ENCODE results near the gene PPT2.

The PPT2 gene

DNA sequence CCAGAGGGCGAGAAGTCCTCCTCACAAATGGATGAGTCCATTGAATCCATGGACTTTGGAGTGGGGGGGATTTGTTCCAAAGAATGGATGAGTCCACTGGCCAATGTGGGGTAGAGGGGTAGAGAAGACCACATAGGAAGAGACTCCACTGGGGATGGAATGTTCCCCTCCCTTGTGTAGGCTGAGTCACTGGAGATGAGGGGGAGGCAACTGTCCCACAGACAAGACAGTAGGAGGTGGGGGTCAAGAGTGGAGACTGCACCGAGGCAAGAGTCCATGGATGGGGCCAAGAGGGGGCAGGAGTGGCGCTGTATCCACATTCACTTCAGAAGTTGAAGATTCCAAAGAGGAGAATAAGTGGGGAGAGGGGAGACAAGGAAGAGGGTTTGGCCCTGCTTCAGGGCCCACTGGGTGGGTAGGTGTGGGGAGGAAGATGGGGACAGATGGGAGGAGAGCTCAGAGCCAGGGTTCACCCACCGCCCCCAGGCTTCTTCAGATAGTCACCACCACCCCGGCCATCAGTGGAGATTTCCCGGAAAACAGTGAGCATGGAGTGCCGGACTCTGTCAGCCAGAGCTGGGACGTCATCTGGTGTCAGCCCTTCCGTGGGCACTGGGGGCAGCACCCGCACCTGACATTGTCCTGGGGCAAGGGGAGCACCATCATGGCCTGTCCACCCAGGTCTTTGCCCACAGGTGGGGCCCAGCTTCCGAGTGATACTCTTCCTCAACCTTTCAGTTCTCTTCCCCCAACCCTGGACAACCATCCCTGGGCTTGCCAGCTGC lies 15.1 kb downstream of the PPT2 start:
- DNase-seq (ENCODE audit: low read depth): no peak
- no peak overlapping the region for H3K4me3 ChIP-seq (ENCODE audit: low read length)
- TF ChIP-seq, protein P1, sequence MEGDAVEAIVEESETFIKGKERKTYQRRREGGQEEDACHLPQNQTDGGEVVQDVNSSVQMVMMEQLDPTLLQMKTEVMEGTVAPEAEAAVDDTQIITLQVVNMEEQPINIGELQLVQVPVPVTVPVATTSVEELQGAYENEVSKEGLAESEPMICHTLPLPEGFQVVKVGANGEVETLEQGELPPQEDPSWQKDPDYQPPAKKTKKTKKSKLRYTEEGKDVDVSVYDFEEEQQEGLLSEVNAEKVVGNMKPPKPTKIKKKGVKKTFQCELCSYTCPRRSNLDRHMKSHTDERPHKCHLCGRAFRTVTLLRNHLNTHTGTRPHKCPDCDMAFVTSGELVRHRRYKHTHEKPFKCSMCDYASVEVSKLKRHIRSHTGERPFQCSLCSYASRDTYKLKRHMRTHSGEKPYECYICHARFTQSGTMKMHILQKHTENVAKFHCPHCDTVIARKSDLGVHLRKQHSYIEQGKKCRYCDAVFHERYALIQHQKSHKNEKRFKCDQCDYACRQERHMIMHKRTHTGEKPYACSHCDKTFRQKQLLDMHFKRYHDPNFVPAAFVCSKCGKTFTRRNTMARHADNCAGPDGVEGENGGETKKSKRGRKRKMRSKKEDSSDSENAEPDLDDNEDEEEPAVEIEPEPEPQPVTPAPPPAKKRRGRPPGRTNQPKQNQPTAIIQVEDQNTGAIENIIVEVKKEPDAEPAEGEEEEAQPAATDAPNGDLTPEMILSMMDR (IDR thresholded peaks at IDR 0.05; ENCODE audit: insufficient read depth, low read depth, low read length, missing control alignments): no peak

DNA sequence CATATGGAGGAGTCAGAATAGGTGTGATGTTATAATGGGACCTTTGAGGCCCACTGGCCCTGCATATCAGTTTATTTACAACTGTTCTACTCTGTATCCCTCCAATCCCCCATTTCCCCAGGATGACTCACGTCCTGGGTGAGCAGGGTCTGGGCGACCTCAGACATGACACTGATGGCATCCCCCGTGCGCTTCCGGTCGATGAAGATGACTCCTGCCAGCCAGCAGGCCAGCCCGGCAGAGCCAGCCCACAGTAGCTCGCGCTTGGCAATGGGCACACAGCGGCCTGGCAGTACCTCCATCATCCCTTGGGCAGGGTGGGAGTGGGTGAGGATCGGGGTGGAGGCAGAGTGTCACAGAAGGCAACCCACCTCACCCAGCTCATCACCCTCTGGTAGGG lies 16.4 kb downstream of the PPT2 start:
- no peak for DNase-seq (ENCODE audit: low read depth)
- no peak overlapping the region for H3K4me3 ChIP-seq (ENCODE audit: low read length)
- TF ChIP-seq, protein P1 (IDR thresholded peaks at IDR 0.05; ENCODE audit: insufficient read depth, low read depth, low read length, missing control alignments): no peak

- TF ChIP-seq, protein P1 (IDR thresholded peaks at IDR 0.05; ENCODE audit: insufficient read depth, low read depth, low read length, missing control alignments): no peak
- no peak for DNase-seq (ENCODE audit: low read depth)
- no peak overlapping the region for H3K4me3 ChIP-seq (ENCODE audit: low read length)
These were observed 17.3 kb downstream of the PPT2 start for GRCh38 chr6:32171234-32171633.

DNA sequence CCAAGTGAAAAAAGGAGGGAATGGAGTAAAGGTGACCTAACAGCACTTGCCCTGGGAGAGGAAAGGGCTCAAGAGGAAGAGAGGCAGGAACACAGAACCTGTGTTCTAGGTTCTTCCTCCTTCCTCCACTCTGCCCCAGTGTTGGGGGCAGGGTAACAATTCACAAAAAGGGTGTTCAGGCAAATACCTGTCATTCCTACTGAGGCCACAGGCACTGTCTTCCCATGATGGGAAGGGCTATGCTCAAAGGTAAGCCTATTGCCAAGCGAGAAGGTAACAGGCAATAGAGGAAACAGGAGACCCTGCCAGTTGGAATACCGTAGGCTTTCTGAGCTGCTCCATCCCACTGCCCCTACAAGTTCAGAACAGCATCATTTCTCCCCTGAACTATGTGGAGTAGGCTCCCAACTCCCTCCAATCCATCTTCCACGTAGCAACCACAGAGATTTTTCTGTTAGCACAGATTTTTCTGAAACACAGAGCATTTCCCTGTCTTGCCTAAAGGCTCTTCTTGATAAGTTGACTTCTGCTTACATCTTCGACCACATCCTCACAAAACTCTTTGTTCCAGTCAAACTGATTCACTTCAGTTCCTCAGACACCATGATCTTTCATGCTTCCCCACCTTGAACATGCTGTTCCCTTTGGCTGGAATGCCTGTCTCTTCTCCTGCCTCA lies 19.2 kb downstream of the PPT2 start:
- no peak for DNase-seq (ENCODE audit: low read depth)

DNA sequence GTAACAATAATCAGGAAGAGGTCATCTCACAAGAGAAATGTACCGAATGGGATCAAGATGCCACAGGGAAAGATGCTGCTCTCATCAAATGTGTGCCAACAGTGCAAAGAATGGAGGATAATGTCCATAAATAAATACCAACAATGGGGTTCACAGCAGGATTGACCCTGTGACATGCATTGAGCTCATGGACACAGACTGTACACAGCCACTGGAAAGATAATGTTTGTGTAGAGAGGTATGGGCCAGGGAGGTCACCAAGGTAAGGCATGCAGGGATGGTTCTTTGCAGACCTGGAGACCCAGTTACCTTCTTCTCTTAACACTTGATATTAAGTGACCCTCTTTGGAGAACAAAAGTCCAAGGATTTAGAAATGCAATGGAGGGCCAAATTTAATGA lies 20.5 kb downstream of the PPT2 start:
- no peak for DNase-seq (ENCODE audit: low read depth)

More for the DNA sequence above, 19.2 kb downstream of the PPT2 start:
- no peak overlapping the region for H3K4me3 ChIP-seq (ENCODE audit: low read length)
- TF ChIP-seq, protein P1 (IDR thresholded peaks at IDR 0.05; ENCODE audit: insufficient read depth, low read depth, low read length, missing control alignments): no peak

GRCh38 chr6:32175322-32175710 lies 21.4 kb downstream of the PPT2 start:
- TF ChIP-seq, protein P1 (IDR thresholded peaks at IDR 0.05; ENCODE audit: insufficient read depth, low read depth, low read length, missing control alignments): no peak
- H3K4me3 ChIP-seq (ENCODE audit: low read length): peak overlapping the region; percentile 66

More for the DNA sequence above, 20.5 kb downstream of the PPT2 start:
- H3K4me3 ChIP-seq (ENCODE audit: low read length): no peak overlapping the region
- TF ChIP-seq, protein P1 (IDR thresholded peaks at IDR 0.05; ENCODE audit: insufficient read depth, low read depth, low read length, missing control alignments): no peak

More at GRCh38 chr6:32175322-32175710, 21.4 kb downstream of the PPT2 start:
- DNase-seq (ENCODE audit: low read depth): no peak

Measured in epithelial cell of esophagus (primary cell).